HG03432 (cell line): Measurements from ENCODE around the gene PDZRN3.

Experiments used
- ATAC-seq: cut with Tn5 transposase; IDR thresholded peaks from one replicate; pipeline ENCODE4 v1.9.1; 2021; ENCODE audit warnings: mild to moderate bottlenecking, moderate library complexity; ENCODE audit not compliant: unreplicated experiment

Gene PDZRN3

GRCh38 chr3:73624821-73625665 is at the start of gene PDZRN3:
Gene PDZRN3, minus strand, starts transcription at chr3:73624941.
- no peak for ATAC-seq

- ATAC-seq = no peak
Observed at GRCh38 chr3:73674280-73674679, 49.5 kb upstream of the PDZRN3 start.

- ATAC-seq = no peak
Observed at GRCh38 chr3:73669260-73669659, 44.5 kb upstream of the PDZRN3 start.

GRCh38 chr3:73668391-73668790 is 43.6 kb upstream of the PDZRN3 start:
- ATAC-seq = no peak

GRCh38 chr3:73667889-73668288 is 43.1 kb upstream of the PDZRN3 start:
- no peak for ATAC-seq

- ATAC-seq = no peak
Observed at GRCh38 chr3:73665286-73665685, 40.5 kb upstream of the PDZRN3 start.

- ATAC-seq = no peak
Observed at GRCh38 chr3:73664389-73664788, 39.6 kb upstream of the PDZRN3 start.

GRCh38 chr3:73663495-73663894 is 38.8 kb upstream of the PDZRN3 start:
- ATAC-seq = no peak

GRCh38 chr3:73661265-73661664 is 36.5 kb upstream of the PDZRN3 start:
- no peak for ATAC-seq

GRCh38 chr3:73658227-73658626 is 33.5 kb upstream of the PDZRN3 start:
- no peak for ATAC-seq

- no peak for ATAC-seq
Observed at GRCh38 chr3:73657186-73657585, 32.4 kb upstream of the PDZRN3 start.

- ATAC-seq = no peak
Observed at GRCh38 chr3:73656241-73656890, 31.6 kb upstream of the PDZRN3 start.

- no peak for ATAC-seq
Observed at GRCh38 chr3:73655197-73655596, 30.5 kb upstream of the PDZRN3 start.

- ATAC-seq = no peak
Observed at GRCh38 chr3:73653877-73654276, 29.1 kb upstream of the PDZRN3 start.

GRCh38 chr3:73653351-73653750 is 28.6 kb upstream of the PDZRN3 start:
- ATAC-seq = no peak

- no peak for ATAC-seq
Observed at GRCh38 chr3:73652896-73653295, 28.2 kb upstream of the PDZRN3 start.

- no peak for ATAC-seq
Observed at GRCh38 chr3:73637042-73637441, 12.3 kb upstream of the PDZRN3 start.

GRCh38 chr3:73635254-73635653 is 10.5 kb upstream of the PDZRN3 start:
- ATAC-seq = no peak

GRCh38 chr3:73633916-73634344 is 9.2 kb upstream of the PDZRN3 start:
- ATAC-seq = no peak

- no peak for ATAC-seq
Observed at GRCh38 chr3:73633453-73633852, 8.7 kb upstream of the PDZRN3 start.

- no peak for ATAC-seq
Observed at GRCh38 chr3:73626106-73626505, 1.4 kb upstream of the PDZRN3 start.
